HEK293 (cell line): ENCODE data around the gene TPRN.

Experiments used
- CTCF ChIA-PET: fragments of 350-600 bp; formaldehyde crosslinking; extraction: SDS; loops from one replicate; lab custom pipeline; 2021; ENCODE audit warnings: antibody characterized with exemption; lab: Yijun Ruan, JAX
- POLR2A ChIA-PET: fragments of 300-600 bp; formaldehyde crosslinking; extraction: SDS; loops from one replicate; lab custom pipeline; 2020; ENCODE audit warnings: antibody characterized with exemption, inconsistent platforms; lab: Yijun Ruan, JAX
- H3K27ac ChIP-seq: fragments of 200-500 bp; sonication (Bioruptor generic); 2 replicates; pipeline ENCODE4 v1.5.1; 2014; ENCODE audit warnings: low read depth, low read length, control low read depth, inconsistent platforms; ENCODE audit errors: extremely low read depth
- H3K36me3 ChIP-seq, 2 experiments: fragments of 200-500 bp in 1 of 2; sonication (Bioruptor generic) in 1 of 2; 1 replicate in 1 of 2; 2 replicates in 1 of 2; pipeline ENCODE4 v1.5.1; 2014 to 2017; ENCODE audit warnings: inconsistent platforms in 2 of 2, low read length in 2 of 2; ENCODE audit not compliant: control insufficient read depth in 2 of 2, insufficient read depth in 1 of 2
- H3K4me1 ChIP-seq: fragments of 200-500 bp; sonication (Bioruptor generic); 2 replicates; pipeline ENCODE4 v1.5.1; 2014; ENCODE audit warnings: mild to moderate bottlenecking, low read length, inconsistent platforms; ENCODE audit not compliant: control insufficient read depth, insufficient read depth
- H3K4me3 ChIP-seq: 2 replicates; pipeline ENCODE4 v1.5.1; 2011; ENCODE audit warnings: low read depth, mild to moderate bottlenecking, control low read depth, low read length, moderate library complexity
- H3K9me3 ChIP-seq: fragments of 200-500 bp; sonication (Bioruptor generic); 2 replicates; pipeline ENCODE4 v1.5.1; 2014; ENCODE audit warnings: low read depth, low read length, inconsistent platforms; ENCODE audit not compliant: control insufficient read depth, insufficient read depth
- FEZF1 ChIP-seq: fragments of 450-650 bp; formaldehyde crosslinking; IDR thresholded peaks from 2 replicates; pipeline ENCODE4 v1.5.1; 2016; ENCODE audit warnings: missing biosample characterization, missing genetic modification characterization
- GFI1B ChIP-seq: fragments of 450-650 bp; formaldehyde crosslinking; IDR thresholded peaks from 2 replicates; pipeline ENCODE4 v1.5.1; 2016; ENCODE audit warnings: missing biosample characterization, missing genetic modification characterization
- GLI4 ChIP-seq: fragments of 450-650 bp; formaldehyde crosslinking; IDR thresholded peaks from 2 replicates; pipeline ENCODE4 v1.5.1; 2016; ENCODE audit warnings: missing biosample characterization, missing genetic modification characterization
- GLIS2 ChIP-seq: fragments of 450-650 bp; formaldehyde crosslinking; IDR thresholded peaks from 2 replicates; pipeline ENCODE4 v1.5.1; 2016; ENCODE audit warnings: missing biosample characterization, missing genetic modification characterization
- HIC1 ChIP-seq: fragments of 450-650 bp; formaldehyde crosslinking; IDR thresholded peaks from 2 replicates; pipeline ENCODE4 v1.5.1; 2016; ENCODE audit warnings: missing biosample characterization, missing genetic modification characterization
- KLF10 ChIP-seq: fragments of 450-650 bp; IDR thresholded peaks from 2 replicates; pipeline ENCODE4 v1.5.1; 2018; ENCODE audit warnings: missing biosample characterization, mild to moderate bottlenecking, missing genetic modification characterization
- SALL2 ChIP-seq: fragments of 450-650 bp; formaldehyde crosslinking; IDR thresholded peaks from 2 replicates; pipeline ENCODE4 v1.5.0; 2017; ENCODE audit warnings: missing biosample characterization, mild to moderate bottlenecking, missing genetic modification characterization, borderline replicate concordance
- YY2 ChIP-seq: fragments of 450-650 bp; formaldehyde crosslinking; IDR thresholded peaks from 2 replicates; pipeline ENCODE4 v1.5.1; 2016; ENCODE audit warnings: missing biosample characterization, missing genetic modification characterization
- ZBTB21 ChIP-seq: fragments of 450-650 bp; formaldehyde crosslinking; IDR thresholded peaks from 2 replicates; pipeline ENCODE4 v1.5.1; 2017; ENCODE audit warnings: missing biosample characterization, missing genetic modification characterization
- ZBTB48 ChIP-seq: fragments of 450-650 bp; formaldehyde crosslinking; IDR thresholded peaks from 2 replicates; pipeline ENCODE4 v1.5.1; 2016; ENCODE audit warnings: missing biosample characterization, missing genetic modification characterization
- ZBTB7A ChIP-seq: fragments of 450-650 bp; formaldehyde crosslinking; IDR thresholded peaks from 2 replicates; pipeline ENCODE4 v1.5.1; 2016; ENCODE audit warnings: low read depth, missing biosample characterization, missing genetic modification characterization
- ZFP41 ChIP-seq: fragments of 450-650 bp; formaldehyde crosslinking; IDR thresholded peaks from 2 replicates; pipeline ENCODE4 v1.5.1; 2016; ENCODE audit warnings: missing biosample characterization, missing genetic modification characterization, borderline replicate concordance
- ZNF112 ChIP-seq: fragments of 450-650 bp; formaldehyde crosslinking; IDR thresholded peaks from 2 replicates; pipeline ENCODE4 v1.5.0; 2017; ENCODE audit warnings: missing biosample characterization, missing genetic modification characterization
- ZNF18 ChIP-seq: fragments of 450-650 bp; formaldehyde crosslinking; IDR thresholded peaks from 2 replicates; pipeline ENCODE4 v1.5.1; 2016; ENCODE audit warnings: missing biosample characterization, missing genetic modification characterization
- ZNF335 ChIP-seq: fragments of 450-650 bp; formaldehyde crosslinking; conservative IDR thresholded peaks from 2 replicates; pipeline ENCODE4 v1.5.1; 2016; ENCODE audit warnings: missing biosample characterization, missing genetic modification characterization
- ZNF341 ChIP-seq: fragments of 450-650 bp; formaldehyde crosslinking; IDR thresholded peaks from 2 replicates; pipeline ENCODE4; 2016; ENCODE audit warnings: low read depth, missing biosample characterization, missing genetic modification characterization
- ZNF423 ChIP-seq: fragments of 450-650 bp; formaldehyde crosslinking; IDR thresholded peaks from 2 replicates; pipeline ENCODE4 v1.5.1; 2016; ENCODE audit warnings: missing biosample characterization, missing genetic modification characterization
- ZNF529 ChIP-seq: fragments of 450-650 bp; formaldehyde crosslinking; IDR thresholded peaks from 2 replicates; pipeline ENCODE4 v1.5.1; 2017; ENCODE audit warnings: missing genetic modification characterization, missing biosample characterization; ENCODE audit not compliant: insufficient replicate concordance
- ZNF555 ChIP-seq: fragments of 450-650 bp; formaldehyde crosslinking; conservative IDR thresholded peaks from 2 replicates; pipeline ENCODE4 v1.5.1; 2017; ENCODE audit warnings: missing biosample characterization, mild to moderate bottlenecking, missing genetic modification characterization, inconsistent platforms
- ZNF621 ChIP-seq: fragments of 450-650 bp; formaldehyde crosslinking; IDR thresholded peaks from 2 replicates; pipeline ENCODE4 v1.5.1; 2017; ENCODE audit warnings: missing biosample characterization, missing genetic modification characterization
- ZNF785 ChIP-seq: fragments of 450-650 bp; formaldehyde crosslinking; IDR thresholded peaks from 2 replicates; pipeline ENCODE4 v1.5.1; 2016; ENCODE audit warnings: missing biosample characterization, missing genetic modification characterization
- ZNF792 ChIP-seq: fragments of 450-650 bp; formaldehyde crosslinking; IDR thresholded peaks from 2 replicates; pipeline ENCODE4 v1.5.1; 2016; ENCODE audit warnings: missing biosample characterization, missing genetic modification characterization
- TF ChIP-seq, protein P1 (sequence below): fragments of 450-650 bp; formaldehyde crosslinking; IDR thresholded peaks from 2 replicates; pipeline ENCODE4 v1.5.1; 2016; ENCODE audit warnings: missing biosample characterization, missing genetic modification characterization
- TF ChIP-seq, protein P2 (sequence below): fragments of 450-650 bp; formaldehyde crosslinking; IDR thresholded peaks from 2 replicates; pipeline ENCODE4 v1.5.1; 2016; ENCODE audit warnings: missing biosample characterization, missing genetic modification characterization
- TF ChIP-seq, protein P3 (sequence below): fragments of 450-650 bp; formaldehyde crosslinking; IDR thresholded peaks from 2 replicates; pipeline ENCODE4 v1.5.1; 2016; ENCODE audit warnings: missing biosample characterization, missing genetic modification characterization, low read depth
- TF ChIP-seq, protein P4 (sequence below): fragments of 450-650 bp; formaldehyde crosslinking; IDR thresholded peaks from 2 replicates; pipeline ENCODE4 v1.5.1; 2016; ENCODE audit warnings: missing biosample characterization, missing genetic modification characterization

Gene TPRN

DNA sequence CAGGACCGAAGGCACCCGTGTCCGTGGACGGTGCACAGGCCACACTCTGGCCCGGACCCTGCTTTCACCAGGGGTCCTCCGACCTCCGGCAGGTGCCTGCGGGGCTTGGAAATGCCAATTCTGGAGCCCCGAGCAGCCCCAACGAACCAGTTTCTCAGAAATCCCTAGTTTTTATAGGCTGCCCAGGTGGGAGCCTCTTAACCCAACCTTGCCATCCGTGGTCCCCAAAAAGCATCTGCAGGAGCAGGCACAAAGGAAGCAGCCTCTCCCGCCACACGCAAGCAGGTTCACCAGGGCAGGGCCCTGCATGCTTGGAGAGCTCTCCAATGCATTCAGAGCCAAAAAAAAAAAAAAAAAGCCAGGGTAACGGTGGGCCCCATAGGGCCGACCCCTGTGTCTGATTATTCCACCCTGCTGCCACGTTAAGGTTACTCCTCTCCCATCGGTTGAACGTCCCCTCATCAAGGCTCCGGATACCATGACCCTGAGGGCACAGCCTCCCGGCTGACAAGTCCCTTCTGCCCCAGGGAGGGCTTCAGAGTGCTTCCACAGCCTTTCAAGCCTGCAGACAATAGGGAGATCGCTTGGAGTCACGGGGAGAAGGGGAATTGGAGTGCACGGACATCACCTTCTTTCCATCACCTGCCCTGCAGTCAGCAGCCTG lies 796 bp upstream of the TPRN start:
- Histone ChIP-seq H3K36me3 (peaks cover 0 to 3% of the 10 kb centered on the region in 2 experiments; a peak in 1 of 3 replicates), H3K27ac (peak overlapping the region; percentile 35; the same call in 1 of the 2 replicates), H3K4me1 (peaks cover 9% of the 10 kb centered on the region), H3K4me3 (peak overlapping the region; percentile 86), H3K9me3 (no peaks in the 10 kb centered on the region)
- POLR2A ChIA-PET, result interaction anchor here (0.6 to 16.6 kb wide), 31 partner anchors 8 to 529 kb away, joined by 3 to 304 read pairs (median 5); partner anchors contain the start of genes ANAPC2, CYSRT1, GRIN1 and MAN1B1
- CTCF ChIA-PET, result interaction anchor here (0.6 to 1.1 kb wide), 6 partner anchors 12 to 413 kb away, joined by 3 to 5 read pairs (median 3); partner anchors contain the start of genes ANAPC2, RNF224 and SSNA1
- TF ChIP-seq ZNF529 (tag by site-specific recombination) (no peak), FEZF1 (tag by site-specific recombination) (no peak), KLF10 (tag by site-specific recombination) (no peak), ZNF621 (no peak), ZNF112 (tag by site-specific recombination) (no peak), SALL2 (tag by site-specific recombination) (no peak), ZFP41 (tag by site-specific recombination) (no peak), ZNF792 (tag by site-specific recombination) (no peak), ZNF785 (tag by site-specific recombination) (no peak), GLIS2 (no peak), ZNF423 (tag by site-specific recombination) (no peak), GFI1B (tag by site-specific recombination) (no peak), ZBTB21 (tag by site-specific recombination) (no peak), ZNF18 (tag by site-specific recombination) (no peak), ZBTB48 (no peak), ZBTB7A (tag by site-specific recombination) (no peak), YY2 (tag by site-specific recombination) (no peak), GLI4 (tag by site-specific recombination) (no peak), HIC1 (tag by site-specific recombination) (no peak), ZNF555 (tag by site-specific recombination) (no peak), ZNF335 (tag by site-specific recombination) (peak; percentile 99), ZNF341 (tag by site-specific recombination) (no peak)
- TF ChIP-seq, protein P1, sequence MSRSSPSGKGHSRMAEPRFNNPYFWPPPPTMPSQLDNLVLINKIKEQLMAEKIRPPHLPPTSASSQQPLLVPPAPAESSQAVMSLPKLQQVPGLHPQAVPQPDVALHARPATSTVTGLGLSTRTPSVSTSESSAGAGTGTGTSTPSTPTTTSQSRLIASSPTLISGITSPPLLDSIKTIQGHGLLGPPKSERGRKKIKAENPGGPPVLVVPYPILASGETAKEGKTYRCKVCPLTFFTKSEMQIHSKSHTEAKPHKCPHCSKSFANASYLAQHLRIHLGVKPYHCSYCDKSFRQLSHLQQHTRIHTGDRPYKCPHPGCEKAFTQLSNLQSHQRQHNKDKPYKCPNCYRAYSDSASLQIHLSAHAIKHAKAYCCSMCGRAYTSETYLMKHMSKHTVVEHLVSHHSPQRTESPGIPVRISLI, result no peak
- TF ChIP-seq, protein P2, sequence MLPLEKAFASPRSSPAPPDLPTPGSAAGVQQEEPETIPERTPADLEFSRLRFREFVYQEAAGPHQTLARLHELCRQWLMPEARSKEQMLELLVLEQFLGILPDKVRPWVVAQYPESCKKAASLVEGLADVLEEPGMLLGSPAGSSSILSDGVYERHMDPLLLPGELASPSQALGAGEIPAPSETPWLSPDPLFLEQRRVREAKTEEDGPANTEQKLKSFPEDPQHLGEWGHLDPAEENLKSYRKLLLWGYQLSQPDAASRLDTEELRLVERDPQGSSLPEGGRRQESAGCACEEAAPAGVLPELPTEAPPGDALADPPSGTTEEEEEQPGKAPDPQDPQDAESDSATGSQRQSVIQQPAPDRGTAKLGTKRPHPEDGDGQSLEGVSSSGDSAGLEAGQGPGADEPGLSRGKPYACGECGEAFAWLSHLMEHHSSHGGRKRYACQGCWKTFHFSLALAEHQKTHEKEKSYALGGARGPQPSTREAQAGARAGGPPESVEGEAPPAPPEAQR (tag by site-specific recombination), result no peak
- TF ChIP-seq, protein P3, sequence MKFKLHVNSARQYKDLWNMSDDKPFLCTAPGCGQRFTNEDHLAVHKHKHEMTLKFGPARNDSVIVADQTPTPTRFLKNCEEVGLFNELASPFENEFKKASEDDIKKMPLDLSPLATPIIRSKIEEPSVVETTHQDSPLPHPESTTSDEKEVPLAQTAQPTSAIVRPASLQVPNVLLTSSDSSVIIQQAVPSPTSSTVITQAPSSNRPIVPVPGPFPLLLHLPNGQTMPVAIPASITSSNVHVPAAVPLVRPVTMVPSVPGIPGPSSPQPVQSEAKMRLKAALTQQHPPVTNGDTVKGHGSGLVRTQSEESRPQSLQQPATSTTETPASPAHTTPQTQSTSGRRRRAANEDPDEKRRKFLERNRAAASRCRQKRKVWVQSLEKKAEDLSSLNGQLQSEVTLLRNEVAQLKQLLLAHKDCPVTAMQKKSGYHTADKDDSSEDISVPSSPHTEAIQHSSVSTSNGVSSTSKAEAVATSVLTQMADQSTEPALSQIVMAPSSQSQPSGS (tag by site-specific recombination), result no peak
- TF ChIP-seq, protein P4, sequence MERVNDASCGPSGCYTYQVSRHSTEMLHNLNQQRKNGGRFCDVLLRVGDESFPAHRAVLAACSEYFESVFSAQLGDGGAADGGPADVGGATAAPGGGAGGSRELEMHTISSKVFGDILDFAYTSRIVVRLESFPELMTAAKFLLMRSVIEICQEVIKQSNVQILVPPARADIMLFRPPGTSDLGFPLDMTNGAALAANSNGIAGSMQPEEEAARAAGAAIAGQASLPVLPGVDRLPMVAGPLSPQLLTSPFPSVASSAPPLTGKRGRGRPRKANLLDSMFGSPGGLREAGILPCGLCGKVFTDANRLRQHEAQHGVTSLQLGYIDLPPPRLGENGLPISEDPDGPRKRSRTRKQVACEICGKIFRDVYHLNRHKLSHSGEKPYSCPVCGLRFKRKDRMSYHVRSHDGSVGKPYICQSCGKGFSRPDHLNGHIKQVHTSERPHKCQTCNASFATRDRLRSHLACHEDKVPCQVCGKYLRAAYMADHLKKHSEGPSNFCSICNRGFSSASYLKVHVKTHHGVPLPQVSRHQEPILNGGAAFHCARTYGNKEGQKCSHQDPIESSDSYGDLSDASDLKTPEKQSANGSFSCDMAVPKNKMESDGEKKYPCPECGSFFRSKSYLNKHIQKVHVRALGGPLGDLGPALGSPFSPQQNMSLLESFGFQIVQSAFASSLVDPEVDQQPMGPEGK (tag by site-specific recombination), result 0 out of 2 replicates have a peak, but pooled peaks have one; percentile 14
